Nephron progenitor cell (in vitro differentiated cells): ENCODE measurements around the gene STX16.

Experiments
- DNase-seq: peaks from one replicate; pipeline ENCODE4 v3.0.0; 2021
- H3K27ac Mint-ChIP-seq: 2 replicates; pipeline ENCODE4 v1.8.0; 2021; ENCODE audit warnings: mild to moderate bottlenecking, moderate library complexity, mixed read lengths
- H3K27me3 Mint-ChIP-seq: 2 replicates; pipeline ENCODE4 v1.8.0; 2021; ENCODE audit warnings: mild to moderate bottlenecking, low read depth, mixed read lengths; ENCODE audit not compliant: poor library complexity
- H3K36me3 Mint-ChIP-seq: 2 replicates; pipeline ENCODE4 v1.8.0; 2021; ENCODE audit warnings: low read depth, mixed read lengths
- H3K4me1 Mint-ChIP-seq: 2 replicates; pipeline ENCODE4 v1.8.0; 2021; ENCODE audit warnings: mixed read lengths
- H3K4me3 Mint-ChIP-seq: 2 replicates; pipeline ENCODE4 v1.8.0; 2021; ENCODE audit warnings: mild to moderate bottlenecking, moderate library complexity, mixed read lengths
- H3K9me3 Mint-ChIP-seq: 2 replicates; pipeline ENCODE4 v1.8.0; 2021; ENCODE audit warnings: mild to moderate bottlenecking, moderate library complexity, mixed read lengths
- TF ChIP-seq, protein P1 (sequence below): fragments of 200-600 bp; sonication (generic); IDR thresholded peaks from 2 replicates; pipeline ENCODE4 v1.5.0; 2021; ENCODE audit warnings: antibody characterized with exemption

STX16 gene

DNA sequence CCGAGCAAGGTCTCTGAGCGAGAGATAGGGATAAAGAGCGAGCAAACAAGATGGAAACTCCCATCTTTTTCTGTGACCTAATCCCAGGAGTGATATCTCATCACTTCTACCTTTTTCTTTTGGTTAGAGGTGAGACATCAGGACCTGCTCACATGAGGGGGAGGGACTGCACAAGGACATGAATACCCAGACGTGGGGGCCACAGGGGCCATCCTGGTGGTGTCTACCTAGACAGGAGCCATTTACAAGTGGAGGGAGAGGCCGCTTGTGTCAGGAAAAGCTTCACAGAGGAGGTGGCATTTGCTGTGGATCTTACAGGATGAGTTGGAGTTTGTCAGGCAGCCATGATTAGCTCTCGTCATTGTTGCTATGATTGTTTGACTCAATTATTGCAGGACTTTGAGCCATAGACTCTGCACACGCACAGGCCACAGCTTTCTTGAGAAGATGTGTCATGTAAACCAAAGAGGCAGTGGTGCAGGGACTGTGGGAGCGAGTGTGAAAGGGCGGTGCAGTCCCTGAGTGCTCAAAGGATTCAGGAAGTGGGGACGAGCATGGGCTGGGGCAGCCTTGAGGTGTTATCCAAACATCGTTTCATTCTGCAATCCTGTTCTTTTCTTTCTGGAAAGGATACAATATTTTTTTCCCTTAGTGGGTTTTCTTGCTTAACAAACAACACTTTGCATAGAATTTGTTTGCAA, 49.2 kb downstream of the STX16 start:
- Mint-ChIP-seq H3K4me3 (no peak overlapping the region), H3K4me1 (peaks cover 9% of the 10 kb centered on the region), H3K27me3 (peaks cover 3% of the 10 kb centered on the region), H3K9me3 (peaks cover 27% of the 10 kb centered on the region), H3K27ac (peak overlapping the region; percentile 62), H3K36me3 (peaks cover 55% of the 10 kb centered on the region)
- no peak for DNase-seq
- TF ChIP-seq, protein P1, sequence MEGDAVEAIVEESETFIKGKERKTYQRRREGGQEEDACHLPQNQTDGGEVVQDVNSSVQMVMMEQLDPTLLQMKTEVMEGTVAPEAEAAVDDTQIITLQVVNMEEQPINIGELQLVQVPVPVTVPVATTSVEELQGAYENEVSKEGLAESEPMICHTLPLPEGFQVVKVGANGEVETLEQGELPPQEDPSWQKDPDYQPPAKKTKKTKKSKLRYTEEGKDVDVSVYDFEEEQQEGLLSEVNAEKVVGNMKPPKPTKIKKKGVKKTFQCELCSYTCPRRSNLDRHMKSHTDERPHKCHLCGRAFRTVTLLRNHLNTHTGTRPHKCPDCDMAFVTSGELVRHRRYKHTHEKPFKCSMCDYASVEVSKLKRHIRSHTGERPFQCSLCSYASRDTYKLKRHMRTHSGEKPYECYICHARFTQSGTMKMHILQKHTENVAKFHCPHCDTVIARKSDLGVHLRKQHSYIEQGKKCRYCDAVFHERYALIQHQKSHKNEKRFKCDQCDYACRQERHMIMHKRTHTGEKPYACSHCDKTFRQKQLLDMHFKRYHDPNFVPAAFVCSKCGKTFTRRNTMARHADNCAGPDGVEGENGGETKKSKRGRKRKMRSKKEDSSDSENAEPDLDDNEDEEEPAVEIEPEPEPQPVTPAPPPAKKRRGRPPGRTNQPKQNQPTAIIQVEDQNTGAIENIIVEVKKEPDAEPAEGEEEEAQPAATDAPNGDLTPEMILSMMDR, result no peak

DNA sequence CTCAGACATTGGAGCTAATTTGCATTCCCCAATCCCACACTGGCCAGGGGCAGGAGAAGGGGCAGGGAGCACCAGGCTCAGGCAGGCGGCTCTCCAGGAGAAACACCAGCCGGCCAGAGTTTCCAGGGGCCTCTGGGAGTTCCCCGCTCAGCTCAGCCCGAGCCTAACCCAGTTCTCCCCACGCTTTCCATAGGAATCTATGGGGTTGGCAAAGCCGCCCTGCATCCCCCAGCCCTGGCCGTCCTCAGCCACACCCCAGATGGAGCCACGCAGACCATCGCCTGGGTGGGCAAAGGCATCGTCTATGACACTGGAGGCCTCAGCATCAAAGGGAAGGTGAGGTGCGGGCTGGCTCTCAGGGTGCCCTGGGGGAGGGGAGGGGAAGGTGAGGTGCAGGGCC, 49.7 kb downstream of the STX16 start:
- H3K4me3 Mint-ChIP-seq, result no peak overlapping the region
- peaks cover 3% of the 10 kb centered on the region for H3K27me3 Mint-ChIP-seq
- peaks cover 9% of the 10 kb centered on the region for H3K4me1 Mint-ChIP-seq
- DNase-seq, result no peak
- TF ChIP-seq, protein P1, result no peak
- peaks cover 60% of the 10 kb centered on the region for H3K36me3 Mint-ChIP-seq
- no peak overlapping the region for H3K27ac Mint-ChIP-seq
- peaks cover 29% of the 10 kb centered on the region for H3K9me3 Mint-ChIP-seq

DNA sequence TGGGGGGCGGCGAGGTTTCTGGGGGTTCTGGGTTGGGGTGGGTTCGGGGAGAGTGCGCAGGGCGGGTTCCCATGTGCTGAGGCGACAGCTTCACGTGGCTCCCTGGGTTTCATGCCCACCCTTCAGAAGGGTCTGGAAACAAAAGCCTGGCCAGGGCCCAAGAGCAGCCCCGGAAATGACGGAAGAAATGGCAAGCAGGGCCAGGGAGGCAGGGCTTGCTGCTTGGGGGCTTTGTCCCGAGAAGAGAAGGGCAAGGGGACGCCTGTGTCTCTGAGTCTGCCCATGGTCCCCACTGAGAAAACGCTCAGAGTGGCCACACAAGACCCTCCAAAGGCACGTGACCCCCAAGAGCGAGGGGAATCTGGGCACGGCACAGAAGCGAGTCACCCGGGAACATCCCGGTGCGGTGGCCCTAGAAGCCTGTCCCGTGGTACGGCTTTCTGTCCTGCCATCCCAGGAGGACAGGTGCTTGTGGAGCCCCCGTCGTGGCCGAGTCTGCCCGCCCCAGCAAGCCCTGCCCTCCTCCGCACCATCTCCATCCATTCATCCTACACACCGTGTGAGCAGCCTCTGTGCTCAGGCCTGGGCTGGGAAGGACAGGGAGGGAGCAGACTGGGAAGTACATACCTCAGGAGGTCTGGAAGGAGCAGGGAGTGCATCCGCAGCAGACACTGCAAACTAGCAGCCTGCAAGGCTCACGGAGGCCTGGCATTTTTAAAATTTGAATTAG, 50.5 kb downstream of the STX16 start:
- Mint-ChIP-seq H3K4me3 (no peak overlapping the region), H3K27ac (no peak overlapping the region), H3K36me3 (peaks cover 64% of the 10 kb centered on the region), H3K4me1 (peaks cover 9% of the 10 kb centered on the region), H3K9me3 (peaks cover 29% of the 10 kb centered on the region), H3K27me3 (peaks cover 3% of the 10 kb centered on the region)
- no peak for DNase-seq
- TF ChIP-seq, protein P1, result no peak

DNA sequence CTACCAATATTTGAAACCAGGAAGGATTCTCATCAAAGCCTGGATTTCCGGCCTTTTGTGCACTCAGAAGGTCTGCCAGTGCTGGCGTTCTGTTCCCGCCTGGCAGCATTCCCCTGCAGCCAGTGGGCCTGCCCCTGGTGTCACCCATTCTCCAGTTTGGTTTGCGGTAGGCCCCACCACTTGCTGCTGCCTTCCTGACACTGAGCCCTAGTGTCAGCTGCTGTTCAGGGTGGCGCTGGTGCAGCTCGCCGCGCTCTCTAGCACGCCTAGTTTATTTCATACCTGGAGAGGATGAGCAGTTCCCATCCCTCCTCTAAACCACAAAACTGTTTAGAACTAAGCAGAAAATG, 51.1 kb downstream of the STX16 start:
- H3K4me3 Mint-ChIP-seq, result no peak overlapping the region
- TF ChIP-seq, protein P1, result no peak
- H3K27me3 Mint-ChIP-seq, result peaks cover 3% of the 10 kb centered on the region
- H3K27ac Mint-ChIP-seq, result no peak overlapping the region
- peaks cover 64% of the 10 kb centered on the region for H3K36me3 Mint-ChIP-seq
- H3K4me1 Mint-ChIP-seq, result peaks cover 9% of the 10 kb centered on the region
- peaks cover 29% of the 10 kb centered on the region for H3K9me3 Mint-ChIP-seq
- DNase-seq, result no peak

GRCh38 chr20:58702859-58703648, 52.0 kb downstream of the STX16 start:
- H3K36me3 Mint-ChIP-seq, result peaks cover 61% of the 10 kb centered on the region
- DNase-seq, result no peak
- TF ChIP-seq, protein P1, result no peak

More at GRCh38 chr20:58702859-58703648, 52.0 kb downstream of the STX16 start:
- Mint-ChIP-seq H3K27ac (no peak overlapping the region), H3K4me1 (peaks cover 9% of the 10 kb centered on the region), H3K27me3 (peaks cover 3% of the 10 kb centered on the region), H3K4me3 (no peak overlapping the region), H3K9me3 (peaks cover 29% of the 10 kb centered on the region)
